ENCODE results near the gene STMN3. TPM values are rescaled to one million over a fixed set of nuclear protein-coding genes. Genes with fewer than 3 reads are reported as not detected.

Gene STMN3
- total and polyA plus RNA-seq, 2 donors from 2014 or later, result 20.6 to 84.9 TPM

DNA sequence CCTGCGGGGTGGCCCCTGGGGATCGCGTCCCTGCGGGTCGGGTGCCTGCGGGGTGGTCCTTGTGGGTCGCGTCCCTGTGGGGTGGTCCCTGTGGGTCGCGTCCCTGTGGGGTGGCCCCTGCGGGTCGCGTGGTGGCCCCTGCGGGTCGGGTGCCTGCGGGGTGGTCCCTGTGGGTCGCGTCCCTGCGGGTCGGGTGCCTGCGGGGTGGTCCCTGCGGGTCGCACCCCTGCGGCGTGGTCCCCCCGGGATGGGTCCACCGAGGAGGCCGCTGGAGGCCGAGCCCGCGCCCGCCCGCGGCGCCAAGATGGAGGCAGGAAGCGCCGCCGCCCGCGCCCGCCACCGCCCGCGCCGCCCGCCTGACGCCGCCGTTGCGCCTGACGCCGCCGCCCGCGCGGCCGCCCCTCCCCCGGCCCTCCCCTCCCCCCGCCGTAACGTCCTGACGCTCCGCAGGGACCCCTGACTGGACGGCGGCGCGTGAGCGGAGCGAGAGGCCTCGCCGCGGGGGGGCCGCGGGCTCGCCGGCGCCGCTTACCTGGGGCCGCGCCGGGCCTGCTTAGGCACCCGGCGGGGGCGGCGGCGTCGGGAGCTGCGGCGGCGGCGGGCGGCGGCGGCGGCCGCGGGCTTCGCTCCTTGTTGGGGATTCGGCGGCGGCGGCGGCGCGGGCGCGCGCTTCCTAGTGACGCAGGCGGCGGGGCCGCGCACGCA, 26.6 kb downstream of the STMN3 start, which contains the start of gene GMEB2:
TSS of gene GMEB2 (minus strand) at position 678 of the 705 bp plus-strand sequence. CDS start 7,704 bp downstream, outside the sequence.
- peaks cover 0 to 7% (median 5%) of the 10 kb centered on the region in 3 donors for H3K4me1 ChIP-seq (ENCODE audit: control insufficient read depth in 2 of 3, insufficient read depth in 2 of 3, low read depth in 1 of 3, low read length in 3 of 3)

DNA sequence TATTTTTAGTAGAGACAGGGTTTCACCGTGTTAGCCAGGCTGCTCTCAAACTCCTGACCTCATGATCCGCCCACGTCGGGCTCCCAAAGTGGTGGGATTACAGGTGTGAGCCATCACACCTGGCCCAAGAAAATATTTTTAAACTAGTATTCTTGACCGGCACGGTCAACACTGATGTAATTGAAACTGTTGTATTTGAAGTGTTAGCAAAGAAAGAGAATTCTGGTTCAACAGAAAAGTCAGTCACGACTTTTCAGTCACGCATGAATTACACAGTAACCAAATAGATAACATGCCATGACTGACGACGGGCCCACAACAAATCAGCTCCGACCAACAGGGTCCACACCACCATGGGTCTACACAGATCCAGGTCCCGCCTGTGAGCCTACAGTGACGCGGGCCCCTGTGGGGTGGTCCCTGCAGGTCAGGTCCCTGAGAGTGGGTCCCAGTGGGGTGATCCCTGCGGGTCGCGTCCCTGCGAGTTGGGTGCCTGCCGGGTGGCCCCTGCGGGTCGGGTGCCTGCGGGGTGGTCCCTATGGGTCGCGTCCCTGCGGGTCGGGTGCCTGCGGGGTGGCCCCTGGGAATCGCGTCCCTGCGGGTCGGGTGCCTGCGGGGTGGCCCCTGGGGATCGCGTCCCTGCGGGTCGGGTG, 27.3 kb downstream of the STMN3 start:
- Histone ChIP-seq H3K27me3 (ENCODE audit: control insufficient read depth, insufficient read depth, low read length) (no peaks in the 10 kb centered on the region), H3K9ac (ENCODE audit: low read length in 3 of 3) (peak overlapping the region in 2 of 3 donors; percentile 63 to 91), H3K36me3 (ENCODE audit: control insufficient read depth in 2 of 3, insufficient read depth in 3 of 3, low read length in 3 of 3) (no peaks in the 10 kb centered on the region), H3K27ac (ENCODE audit: low read depth in 2 of 2, low read length in 2 of 2) (peak overlapping the region; percentile 93 to 95), H3K4me3 (ENCODE audit: low read length in 3 of 3) (peak overlapping the region; percentile 46 to 69 (median 50)), H3K9me3 (ENCODE audit: control insufficient read depth in 2 of 3, insufficient read depth in 1 of 3, low read length in 3 of 3) (no peaks in the 10 kb centered on the region), H3K4me1 (ENCODE audit: control insufficient read depth in 2 of 3, insufficient read depth in 2 of 3, low read depth in 1 of 3, low read length in 3 of 3) (peaks cover 0 to 7% (median 5%) of the 10 kb centered on the region in 3 donors)
- TF ChIP-seq, protein P1, sequence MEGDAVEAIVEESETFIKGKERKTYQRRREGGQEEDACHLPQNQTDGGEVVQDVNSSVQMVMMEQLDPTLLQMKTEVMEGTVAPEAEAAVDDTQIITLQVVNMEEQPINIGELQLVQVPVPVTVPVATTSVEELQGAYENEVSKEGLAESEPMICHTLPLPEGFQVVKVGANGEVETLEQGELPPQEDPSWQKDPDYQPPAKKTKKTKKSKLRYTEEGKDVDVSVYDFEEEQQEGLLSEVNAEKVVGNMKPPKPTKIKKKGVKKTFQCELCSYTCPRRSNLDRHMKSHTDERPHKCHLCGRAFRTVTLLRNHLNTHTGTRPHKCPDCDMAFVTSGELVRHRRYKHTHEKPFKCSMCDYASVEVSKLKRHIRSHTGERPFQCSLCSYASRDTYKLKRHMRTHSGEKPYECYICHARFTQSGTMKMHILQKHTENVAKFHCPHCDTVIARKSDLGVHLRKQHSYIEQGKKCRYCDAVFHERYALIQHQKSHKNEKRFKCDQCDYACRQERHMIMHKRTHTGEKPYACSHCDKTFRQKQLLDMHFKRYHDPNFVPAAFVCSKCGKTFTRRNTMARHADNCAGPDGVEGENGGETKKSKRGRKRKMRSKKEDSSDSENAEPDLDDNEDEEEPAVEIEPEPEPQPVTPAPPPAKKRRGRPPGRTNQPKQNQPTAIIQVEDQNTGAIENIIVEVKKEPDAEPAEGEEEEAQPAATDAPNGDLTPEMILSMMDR (IDR thresholded peaks at IDR 0.05; ENCODE audit: borderline replicate concordance, extremely low read depth, insufficient read depth), result no peak
- DNase-seq (peak; percentile 44 to 83 (median 61)), FAIRE-seq (no peak)
- intact Hi-C loops (cut with DNase I), result no loop called here

More for the DNA sequence above, 26.6 kb downstream of the STMN3 start, which contains the start of gene GMEB2:
- H3K27ac ChIP-seq (ENCODE audit: low read depth in 2 of 2, low read length in 2 of 2), result peak within 1 kb of the TSS; percentile 97 to 98
- H3K9me3 ChIP-seq (ENCODE audit: control insufficient read depth in 2 of 3, insufficient read depth in 1 of 3, low read length in 3 of 3), result no peaks in the 10 kb centered on the region
- FAIRE-seq (no peak), DNase-seq (peak; percentile 76 to 92 (median 89))
- peak within 1 kb of the TSS; percentile 6 to 96 (median 91) for H3K9ac ChIP-seq (ENCODE audit: low read length in 3 of 3)
- peak within 1 kb of the TSS; percentile 65 to 80 (median 76) for H3K4me3 ChIP-seq (ENCODE audit: low read length in 3 of 3)
- intact Hi-C loops (cut with DNase I), result no loop called here
- no peaks in the 10 kb centered on the region for H3K27me3 ChIP-seq (ENCODE audit: control insufficient read depth, insufficient read depth, low read length)
- TF ChIP-seq, protein P1 (IDR thresholded peaks at IDR 0.05; ENCODE audit: borderline replicate concordance, extremely low read depth, insufficient read depth), result no peak
- no peaks in the 10 kb centered on the region for H3K36me3 ChIP-seq (ENCODE audit: control insufficient read depth in 2 of 3, insufficient read depth in 3 of 3, low read length in 3 of 3)

DNA sequence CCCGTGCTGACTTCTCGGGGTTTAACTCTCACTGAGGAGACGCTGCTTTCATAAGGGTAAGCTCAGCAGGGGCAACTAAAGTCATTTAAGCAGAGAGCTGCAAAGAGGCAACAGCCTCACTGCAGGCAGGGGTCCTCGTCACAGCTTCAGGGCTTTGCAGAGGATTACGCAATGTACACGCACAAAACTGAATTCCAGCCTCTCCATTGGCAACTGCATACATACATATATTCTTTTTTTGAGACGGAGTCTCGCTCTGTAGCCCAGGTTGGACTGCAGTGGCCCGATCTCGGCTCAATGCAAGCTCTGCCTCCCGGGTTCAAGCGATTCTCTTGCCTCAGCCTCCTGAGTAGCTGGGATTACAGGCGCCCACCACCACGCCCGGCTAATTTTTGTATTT, 28.7 kb downstream of the STMN3 start:
- TF ChIP-seq, protein P1 (IDR thresholded peaks at IDR 0.05; ENCODE audit: borderline replicate concordance, extremely low read depth, insufficient read depth), result no peak
- Histone ChIP-seq H3K36me3 (ENCODE audit: control insufficient read depth in 2 of 3, insufficient read depth in 3 of 3, low read length in 3 of 3) (no peaks in the 10 kb centered on the region), H3K4me1 (ENCODE audit: control insufficient read depth in 2 of 3, insufficient read depth in 2 of 3, low read depth in 1 of 3, low read length in 3 of 3) (peaks cover 0 to 7% (median 5%) of the 10 kb centered on the region in 3 donors), H3K27ac (ENCODE audit: low read depth in 2 of 2, low read length in 2 of 2) (no peak overlapping the region), H3K27me3 (ENCODE audit: control insufficient read depth, insufficient read depth, low read length) (no peaks in the 10 kb centered on the region), H3K4me3 (ENCODE audit: low read length in 3 of 3) (no peak overlapping the region), H3K9ac (ENCODE audit: low read length in 3 of 3) (no peak overlapping the region), H3K9me3 (ENCODE audit: control insufficient read depth in 2 of 3, insufficient read depth in 1 of 3, low read length in 3 of 3) (no peaks in the 10 kb centered on the region)
- intact Hi-C loops (cut with DNase I), result loop anchor here (5.0 kb wide), 1 partner anchor 433 kb away; no protein-coding TSS in a partner anchor
- no peak for FAIRE-seq
- DNase-seq, result peak in 1 of 5 donors; percentile 12

Measured in kidney (tissue), 14 donors.